ENCODE results near the gene SLX9.

GRCh38 chr21:44969066-44969670 is 29.3 kb downstream of the SLX9 start:
- TF ChIP-seq POLR2AphosphoS5 (IDR thresholded peaks at IDR 0.05) (no peak), CTCF (IDR thresholded peaks at IDR 0.05) (no peak), POLR2A (IDR thresholded peaks at IDR 0.05) (no peak)
